GM23338 (cell line): ENCODE results near the gene NEIL1.

Experiments
- CREB1 ChIP-seq: fragments of 250-450 bp; sonication (Bioruptor Pico); IDR thresholded peaks from 2 replicates; pipeline ENCODE4 v1.5.0; 2020; ENCODE audit warnings: low read depth, mild to moderate bottlenecking, moderate library complexity
- EZH2 ChIP-seq: fragments of 200-600 bp; sonication (generic); IDR thresholded peaks from one replicate; pipeline ENCODE4 v1.8.0; 2017; ENCODE audit warnings: antibody characterized with exemption, mild to moderate bottlenecking, low read depth; ENCODE audit not compliant: unreplicated experiment
- REST ChIP-seq: IDR thresholded peaks from one replicate; pipeline ENCODE4 v1.6.1; 2018; ENCODE audit warnings: antibody characterized with exemption; ENCODE audit not compliant: unreplicated experiment
- ZNF114 ChIP-seq: fragments of 250-450 bp; sonication (Bioruptor Pico); IDR thresholded peaks from 2 replicates; pipeline ENCODE4 v1.5.0; 2020; ENCODE audit warnings: mild to moderate bottlenecking, moderate library complexity
- TF ChIP-seq, protein P1 (sequence below), 2 experiments: fragments of 200-600 bp in 1 of 2; sonication (generic) in 1 of 2; conservative IDR thresholded peaks; 2 replicates each; pipeline versions ENCODE4 v1.5.1 to v1.6.1; 2016 to 2017; ENCODE audit warnings: antibody characterized with exemption in 2 of 2, low read depth in 2 of 2, mild to moderate bottlenecking in 2 of 2, moderate library complexity in 1 of 2

GRCh38 chr15:75397494-75397893, 50.7 kb downstream of the NEIL1 start:
- TF ChIP-seq, protein P1, sequence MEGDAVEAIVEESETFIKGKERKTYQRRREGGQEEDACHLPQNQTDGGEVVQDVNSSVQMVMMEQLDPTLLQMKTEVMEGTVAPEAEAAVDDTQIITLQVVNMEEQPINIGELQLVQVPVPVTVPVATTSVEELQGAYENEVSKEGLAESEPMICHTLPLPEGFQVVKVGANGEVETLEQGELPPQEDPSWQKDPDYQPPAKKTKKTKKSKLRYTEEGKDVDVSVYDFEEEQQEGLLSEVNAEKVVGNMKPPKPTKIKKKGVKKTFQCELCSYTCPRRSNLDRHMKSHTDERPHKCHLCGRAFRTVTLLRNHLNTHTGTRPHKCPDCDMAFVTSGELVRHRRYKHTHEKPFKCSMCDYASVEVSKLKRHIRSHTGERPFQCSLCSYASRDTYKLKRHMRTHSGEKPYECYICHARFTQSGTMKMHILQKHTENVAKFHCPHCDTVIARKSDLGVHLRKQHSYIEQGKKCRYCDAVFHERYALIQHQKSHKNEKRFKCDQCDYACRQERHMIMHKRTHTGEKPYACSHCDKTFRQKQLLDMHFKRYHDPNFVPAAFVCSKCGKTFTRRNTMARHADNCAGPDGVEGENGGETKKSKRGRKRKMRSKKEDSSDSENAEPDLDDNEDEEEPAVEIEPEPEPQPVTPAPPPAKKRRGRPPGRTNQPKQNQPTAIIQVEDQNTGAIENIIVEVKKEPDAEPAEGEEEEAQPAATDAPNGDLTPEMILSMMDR (conservative IDR thresholded peaks at IDR 0.05; ENCODE audit: low read depth in 2 of 2), result no peak
- TF ChIP-seq ZNF114 (CRISPR knock-in tag), result no peak
- no peak for TF ChIP-seq EZH2
- no peak for TF ChIP-seq REST
- no peak for TF ChIP-seq CREB1 (CRISPR knock-in tag)
